Suppressor macrophage (primary cell): Measurements from ENCODE around the gene ZSWIM6.

Experiments
- DNase-seq, 4 experiments: peaks; one replicate each; pipeline ENCODE4 v3.0.0-alpha.2; 2020 to 2022

ZSWIM6 gene

DNA sequence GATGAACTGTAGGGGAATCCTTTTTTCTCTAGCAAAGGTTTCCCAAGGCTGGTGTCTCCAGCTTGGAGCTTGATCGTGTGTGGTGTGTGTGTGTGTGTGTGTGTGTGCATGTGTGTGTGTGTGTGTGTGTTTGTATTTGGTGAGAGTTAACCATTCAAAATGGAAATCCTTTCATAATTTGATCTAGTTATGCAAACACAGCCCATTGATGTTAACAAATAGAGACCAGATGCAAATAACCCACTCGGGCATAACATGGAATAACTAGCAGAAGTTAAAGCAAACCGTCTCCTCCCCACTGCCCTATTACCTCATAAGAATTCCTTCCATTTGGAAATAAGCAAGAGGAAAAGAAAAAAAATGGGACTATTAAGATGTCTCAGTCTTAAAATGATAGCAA is 24.9 kb upstream of the ZSWIM6 start:
- DNase-seq, result no peak

GRCh38 chr5:61307611-61308010 is 24.4 kb upstream of the ZSWIM6 start:
- DNase-seq, result no peak

GRCh38 chr5:61308712-61309111 is 23.3 kb upstream of the ZSWIM6 start:
- no peak for DNase-seq

- no peak for DNase-seq
These were observed 22.9 kb upstream of the ZSWIM6 start for GRCh38 chr5:61309115-61309514.

DNA sequence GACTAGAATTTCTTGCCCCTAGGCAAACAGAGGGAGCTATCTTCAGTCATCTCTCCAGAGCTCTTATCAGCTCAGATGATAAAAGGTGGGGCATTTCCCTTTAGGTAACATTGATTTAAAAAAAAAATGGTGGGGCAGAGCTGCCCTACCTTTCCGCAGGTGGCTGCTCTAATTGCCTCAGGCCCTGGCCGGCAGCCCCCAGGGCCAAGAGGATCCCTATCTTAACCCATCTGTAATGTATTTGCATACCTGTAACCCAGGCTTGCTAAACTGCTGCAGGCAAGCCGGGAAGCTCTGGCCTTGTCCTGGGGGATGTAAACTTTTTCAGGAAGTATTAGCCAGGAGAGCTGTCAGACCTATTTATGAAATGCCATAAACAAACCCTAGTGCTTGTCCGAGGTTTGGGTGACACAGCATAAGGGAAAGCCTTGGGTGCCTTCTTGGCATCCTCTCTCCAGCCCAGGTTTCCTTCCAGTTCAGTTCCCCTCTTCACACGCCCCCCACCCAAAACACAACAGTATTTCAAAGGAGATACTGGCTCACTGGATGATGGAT is 20.9 kb upstream of the ZSWIM6 start:
- DNase-seq, result no peak

DNA sequence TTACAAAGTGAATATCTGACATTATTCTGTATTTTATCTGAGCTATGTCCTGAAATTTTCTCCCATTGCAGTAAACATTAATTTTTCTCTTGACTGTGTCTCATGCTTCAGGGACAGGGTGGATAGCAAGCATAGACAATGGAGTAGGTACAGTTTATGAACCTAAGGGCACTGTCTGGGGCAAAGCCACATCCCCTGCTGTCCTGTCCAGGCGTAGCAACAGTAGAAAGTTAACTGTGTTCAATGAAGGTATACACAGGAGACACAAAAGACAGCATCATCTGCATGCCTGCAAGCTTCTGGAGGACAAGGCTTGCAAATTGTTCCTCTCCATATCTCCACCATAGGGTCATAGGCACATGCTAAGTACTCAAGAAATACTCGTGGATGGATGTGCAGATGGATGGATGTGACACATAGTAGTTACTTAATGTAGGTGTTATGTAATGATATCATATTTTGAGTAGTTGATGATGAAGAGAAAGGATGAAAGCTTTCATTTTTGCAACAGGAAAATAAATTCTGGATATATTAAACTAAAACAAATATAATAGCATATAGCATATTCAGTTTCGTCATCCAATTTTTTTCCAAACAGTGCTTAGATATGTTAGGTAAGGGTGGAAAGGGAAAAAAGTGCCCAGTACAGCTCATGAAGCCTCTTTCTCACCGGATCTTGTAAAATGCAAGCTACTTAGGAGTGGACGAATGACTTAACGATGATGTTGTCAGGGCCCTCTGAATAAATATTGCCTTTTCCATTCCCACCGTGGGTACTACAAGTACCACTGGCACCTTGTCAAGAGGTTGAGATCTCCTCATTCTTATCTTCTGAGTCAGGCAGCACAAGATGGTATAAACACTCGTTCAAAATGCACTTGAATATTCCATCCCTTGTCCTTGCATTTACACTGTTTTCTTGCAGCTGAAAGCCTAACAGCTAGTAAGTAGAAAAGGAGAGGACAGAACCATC is 19.9 kb upstream of the ZSWIM6 start:
- no peak for DNase-seq

GRCh38 chr5:61313960-61314681 is 17.9 kb upstream of the ZSWIM6 start:
- peak; percentile 48 to 79 (median 71) for DNase-seq

DNA sequence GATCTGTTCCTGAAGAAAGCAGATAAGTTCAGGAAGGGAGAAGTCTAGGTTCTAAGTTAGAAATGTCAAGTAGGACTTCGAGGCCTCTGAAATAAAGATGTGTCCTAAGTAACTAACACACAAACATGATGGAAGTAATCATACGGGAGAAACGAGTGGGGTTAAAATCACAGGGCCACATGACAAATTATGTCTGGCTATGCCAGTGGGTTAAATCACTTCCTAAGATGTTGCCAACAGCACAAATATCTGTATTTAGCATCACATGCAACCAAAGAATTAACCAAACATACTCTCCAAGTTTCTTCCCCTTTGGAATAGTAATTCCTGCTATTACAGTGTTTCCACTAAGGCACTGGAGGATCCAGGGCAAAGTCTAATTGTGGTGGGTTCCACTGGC is 13.7 kb upstream of the ZSWIM6 start:
- peak in 2 of 4 experiments; percentile 46 to 51 for DNase-seq

DNA sequence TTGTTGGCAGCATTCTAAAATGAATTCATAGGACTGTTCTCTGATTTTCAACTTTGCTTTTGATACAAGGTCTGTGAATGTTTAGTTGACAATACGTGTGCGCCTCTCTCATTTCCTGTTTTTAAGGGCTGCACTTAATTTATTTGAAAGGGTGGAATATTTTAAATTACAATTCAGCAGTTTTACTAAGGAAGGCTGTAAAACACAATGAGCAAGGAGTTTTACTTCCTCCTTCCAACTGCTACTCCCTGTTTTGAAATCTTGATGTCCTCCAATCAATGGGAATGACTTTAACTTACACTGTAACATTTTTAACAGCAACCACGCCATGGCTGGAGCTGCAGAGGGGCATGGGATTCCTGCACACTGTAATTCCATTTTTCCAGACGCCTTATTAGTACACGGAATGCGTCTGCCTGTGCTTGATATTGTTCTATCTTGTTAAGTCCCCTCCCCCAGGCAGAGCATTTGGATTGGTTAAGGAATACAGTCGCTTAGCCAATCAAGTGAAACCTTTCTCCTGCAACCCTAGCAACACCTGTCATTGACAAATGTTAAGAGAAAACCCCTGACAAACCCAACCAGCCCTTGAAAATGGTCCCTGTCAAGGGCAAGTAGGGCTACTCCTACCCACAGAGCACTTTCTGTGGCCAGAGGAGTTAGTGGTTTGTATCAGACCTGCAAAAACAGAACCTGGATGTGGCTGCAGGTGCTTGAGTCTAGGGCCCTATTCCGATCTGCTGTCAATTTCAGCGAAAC is 12.5 kb upstream of the ZSWIM6 start:
- peak; percentile 60 to 92 (median 76) for DNase-seq

DNA sequence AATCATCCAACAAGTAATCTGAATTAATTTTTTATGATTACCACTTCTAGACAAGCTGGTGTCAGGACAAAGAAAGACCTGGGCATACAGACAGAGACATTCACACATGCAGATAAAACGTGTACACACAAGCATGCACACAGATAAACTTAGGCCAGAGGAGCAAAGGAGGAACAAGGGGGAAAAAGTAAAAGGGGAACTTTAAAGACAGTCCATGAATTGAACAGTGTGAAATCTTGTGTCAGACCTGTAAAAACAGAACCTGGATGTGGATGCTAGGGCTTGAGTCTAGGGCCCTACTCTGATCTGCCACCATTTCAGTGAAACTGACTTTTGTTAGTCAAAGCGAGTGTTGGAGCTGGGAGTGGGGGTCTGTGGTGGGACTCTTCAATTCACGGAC is 11.2 kb upstream of the ZSWIM6 start:
- peak; percentile 37 to 79 (median 62) for DNase-seq

GRCh38 chr5:61321669-61322068 is 10.4 kb upstream of the ZSWIM6 start:
- DNase-seq, result no peak

DNA sequence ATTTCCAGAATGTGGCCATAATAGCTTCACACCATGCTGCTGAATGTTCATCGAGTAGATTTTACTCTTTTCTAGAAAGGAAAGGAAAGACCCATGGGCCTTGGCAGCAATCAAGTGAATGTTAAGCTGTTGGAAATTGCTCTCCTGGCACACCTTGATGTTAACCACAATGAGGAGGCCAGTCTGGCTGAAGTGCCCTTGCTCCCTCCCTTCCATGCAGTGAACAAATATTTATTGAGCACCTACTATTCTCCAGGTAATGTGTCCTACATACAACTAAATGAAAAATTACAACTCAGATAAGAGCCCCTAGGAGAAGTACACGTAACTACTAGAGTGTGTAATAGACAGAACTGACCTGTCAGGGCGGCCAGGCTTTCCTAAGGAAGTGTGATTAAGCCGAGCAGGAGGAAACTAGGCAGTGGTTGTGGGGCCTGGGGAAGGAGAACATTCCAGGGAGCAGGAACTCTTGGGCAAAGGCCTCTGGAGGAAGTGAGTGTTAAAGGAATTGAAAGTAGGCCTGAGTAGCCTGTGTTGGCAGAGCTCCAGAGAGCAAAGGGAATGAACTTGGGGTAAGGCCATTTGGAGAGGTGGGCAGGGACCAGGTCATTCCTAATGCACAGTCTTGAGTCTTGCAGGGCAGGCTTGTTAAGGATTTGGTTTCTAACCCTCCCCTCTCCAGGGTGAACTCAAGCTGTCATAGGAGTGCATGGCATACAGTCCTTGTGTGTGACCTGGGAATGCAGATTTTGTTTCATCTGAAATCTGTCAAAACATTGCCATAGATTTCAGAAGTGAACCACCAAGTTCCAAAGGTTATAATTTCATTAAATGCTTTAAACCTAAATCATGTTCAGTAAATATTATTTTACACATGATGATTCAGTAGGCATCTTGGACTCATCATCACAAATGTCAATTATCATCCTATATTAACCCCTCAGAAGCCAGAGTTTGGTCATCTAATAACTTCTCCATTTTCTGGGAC is 9.0 kb upstream of the ZSWIM6 start:
- peak; percentile 63 to 81 (median 76) for DNase-seq

- DNase-seq, result peak; percentile 64 to 87 (median 74)
These were observed 4.0 kb upstream of the ZSWIM6 start for GRCh38 chr5:61327760-61328753.

DNA sequence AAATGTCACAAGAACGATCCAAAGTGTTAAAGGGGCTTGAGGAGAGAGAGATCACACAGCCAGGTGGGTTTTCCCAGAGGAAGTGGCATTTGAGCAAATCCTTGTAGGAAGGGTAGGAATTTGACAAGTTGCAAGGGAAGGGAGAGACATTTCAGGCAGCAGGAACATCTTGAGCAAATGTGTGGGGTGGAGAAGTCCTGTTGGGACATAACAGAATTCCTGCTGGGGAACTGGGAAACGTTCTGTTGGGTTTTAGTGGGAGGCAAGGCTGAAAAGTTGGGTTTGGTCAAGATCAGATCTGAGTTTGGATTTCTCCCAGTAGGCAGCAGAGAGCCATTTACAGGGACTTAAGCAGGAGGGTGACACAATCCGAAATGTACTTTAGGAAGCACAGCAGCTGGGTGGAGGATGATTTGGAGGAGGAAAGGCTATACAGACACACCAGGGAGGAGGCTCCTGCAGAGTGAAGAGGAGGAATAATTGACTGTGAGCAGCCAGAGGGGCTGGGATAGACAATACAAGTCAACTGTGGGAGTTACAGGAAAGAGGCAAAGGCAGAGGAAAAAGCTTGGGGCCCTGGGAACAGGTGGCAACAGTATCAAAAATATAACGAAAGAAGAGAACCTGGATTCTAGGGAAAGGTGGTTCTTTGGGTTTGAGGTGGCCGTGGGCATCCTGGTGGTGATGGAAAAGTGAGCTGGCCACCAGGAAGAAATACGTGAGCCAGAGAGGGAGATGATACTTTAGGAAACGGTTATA is 3.1 kb upstream of the ZSWIM6 start:
- DNase-seq, result no peak

DNA sequence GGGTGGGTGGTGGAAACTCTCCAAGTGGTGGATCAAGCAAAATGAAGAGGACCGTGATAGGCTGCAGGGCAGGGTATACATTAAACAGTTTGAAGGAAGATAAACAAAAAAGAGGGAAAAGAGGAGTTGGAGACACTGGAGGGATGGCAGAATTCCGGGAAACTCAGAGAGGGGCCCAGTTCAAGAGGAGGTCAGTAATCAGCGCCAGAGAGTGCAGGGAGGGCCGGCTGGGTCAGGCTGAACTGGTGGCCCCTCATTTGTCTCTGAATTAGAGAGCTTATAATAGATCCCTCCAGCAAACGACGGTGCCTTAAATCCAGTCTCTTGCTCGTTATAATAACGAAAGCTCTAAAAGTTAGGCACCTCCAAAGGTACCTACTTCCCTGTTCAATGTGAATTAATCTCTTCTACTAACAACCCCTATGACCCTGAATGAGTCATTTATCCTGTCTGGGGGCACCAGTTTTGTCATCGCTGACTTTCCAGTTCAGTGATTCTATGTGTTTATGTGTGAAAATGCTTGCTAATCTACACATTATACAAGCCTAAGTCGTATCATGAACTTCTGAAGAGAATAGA is 2.4 kb upstream of the ZSWIM6 start:
- peak in 1 of 4 experiments; percentile 52 for DNase-seq

DNA sequence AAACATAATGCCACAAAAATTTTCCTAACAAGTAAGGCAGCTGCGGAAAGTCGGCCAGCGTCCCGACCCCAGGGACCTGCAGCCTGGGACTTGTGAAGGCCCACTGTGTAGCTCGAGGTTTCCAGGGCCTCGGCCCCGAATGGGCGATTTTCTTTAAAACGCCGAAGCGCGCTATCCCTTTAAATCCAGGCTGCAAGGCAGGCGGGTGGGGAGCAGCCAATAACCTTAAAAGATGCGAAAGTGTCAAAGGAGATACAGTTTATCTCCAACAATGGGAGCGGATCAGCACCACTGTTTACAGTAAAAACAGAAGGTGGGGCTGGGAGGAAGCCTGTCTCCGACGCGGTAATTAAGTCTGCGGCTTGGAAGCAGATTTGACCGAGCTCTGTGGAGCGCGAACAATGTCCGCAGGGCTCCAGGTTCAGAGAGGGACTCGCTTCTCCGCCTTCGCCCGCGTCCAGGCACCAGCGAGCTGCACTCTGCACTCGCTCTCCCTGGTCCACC is 1.7 kb upstream of the ZSWIM6 start:
- DNase-seq, result peak in 2 of 4 experiments; percentile 31 to 55

GRCh38 chr5:61330845-61331406 is 1.1 kb upstream of the ZSWIM6 start:
- DNase-seq, result peak; percentile 75 to 90 (median 82)

DNA sequence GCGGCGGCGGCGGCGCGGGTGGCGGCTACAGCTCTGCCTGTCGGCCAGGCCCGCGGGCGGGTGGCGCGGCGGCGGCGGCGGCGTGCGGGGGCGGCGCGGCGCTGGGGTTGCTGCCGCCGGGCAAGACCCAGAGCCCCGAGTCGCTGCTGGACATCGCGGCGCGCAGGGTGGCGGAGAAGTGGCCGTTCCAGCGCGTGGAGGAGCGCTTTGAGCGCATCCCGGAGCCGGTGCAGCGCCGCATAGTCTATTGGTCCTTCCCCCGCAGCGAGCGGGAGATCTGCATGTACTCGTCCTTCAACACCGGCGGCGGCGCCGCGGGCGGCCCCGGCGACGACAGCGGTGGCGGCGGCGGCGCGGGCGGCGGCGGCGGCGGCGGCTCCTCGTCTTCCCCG is 296 bp downstream of the ZSWIM6 start:
- peak; percentile 34 to 69 (median 56) for DNase-seq
